HG03103 (cell line): ENCODE results near the gene PLCL1.
A peak's percentile ranks its signal among the peaks of the same experiment; 100 is the strongest.
"Not testable (repeated sequence)": the region's sequence is repeated elsewhere in the genome, so short reads cannot be mapped to it uniquely, and the experiment has no call there.

ENCODE experiments used
- ATAC-seq: cut with Tn5 transposase; IDR thresholded peaks from one replicate; pipeline ENCODE4 v1.9.1; 2021; ENCODE audit warnings: low read depth; ENCODE audit not compliant: unreplicated experiment

Gene PLCL1

GRCh38 chr2:197805715-197806633 lies 1.6 kb downstream of the PLCL1 start:
- ATAC-seq = no peak

GRCh38 chr2:197809064-197809463 lies 4.7 kb downstream of the PLCL1 start:
- no peak for ATAC-seq

- no peak for ATAC-seq
These were observed 5.6 kb downstream of the PLCL1 start for GRCh38 chr2:197810016-197810415.

- ATAC-seq = no peak
These were observed 6.1 kb downstream of the PLCL1 start for GRCh38 chr2:197810491-197810890.

- no peak for ATAC-seq
These were observed 8.8 kb downstream of the PLCL1 start for GRCh38 chr2:197813093-197813787.

DNA sequence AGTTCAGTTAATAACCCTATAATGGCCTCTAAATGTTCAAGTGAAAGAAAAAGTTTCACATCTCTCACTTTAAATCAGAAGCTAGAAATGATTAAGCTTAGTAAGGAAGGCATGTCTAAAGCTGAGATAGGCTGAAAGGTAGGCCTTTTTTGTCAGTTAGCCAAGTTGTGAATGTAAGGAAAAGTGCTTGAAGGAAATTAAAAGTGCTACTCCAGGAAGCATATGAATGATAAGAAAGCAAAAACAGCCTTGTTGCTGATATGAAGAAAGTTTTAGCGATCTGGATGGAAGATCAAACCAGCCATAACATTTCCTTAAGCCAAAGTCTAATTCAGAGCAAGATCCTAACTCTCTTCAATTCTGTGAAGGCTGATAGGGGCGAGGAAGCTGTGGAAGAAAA lies 10.1 kb downstream of the PLCL1 start:
- no peak for ATAC-seq

- no peak for ATAC-seq
These were observed 17.3 kb downstream of the PLCL1 start for GRCh38 chr2:197821550-197822289.

- no peak for ATAC-seq
These were observed 17.9 kb downstream of the PLCL1 start for GRCh38 chr2:197822333-197822732.

- no peak for ATAC-seq
These were observed 23.2 kb downstream of the PLCL1 start for GRCh38 chr2:197827618-197828017.

DNA sequence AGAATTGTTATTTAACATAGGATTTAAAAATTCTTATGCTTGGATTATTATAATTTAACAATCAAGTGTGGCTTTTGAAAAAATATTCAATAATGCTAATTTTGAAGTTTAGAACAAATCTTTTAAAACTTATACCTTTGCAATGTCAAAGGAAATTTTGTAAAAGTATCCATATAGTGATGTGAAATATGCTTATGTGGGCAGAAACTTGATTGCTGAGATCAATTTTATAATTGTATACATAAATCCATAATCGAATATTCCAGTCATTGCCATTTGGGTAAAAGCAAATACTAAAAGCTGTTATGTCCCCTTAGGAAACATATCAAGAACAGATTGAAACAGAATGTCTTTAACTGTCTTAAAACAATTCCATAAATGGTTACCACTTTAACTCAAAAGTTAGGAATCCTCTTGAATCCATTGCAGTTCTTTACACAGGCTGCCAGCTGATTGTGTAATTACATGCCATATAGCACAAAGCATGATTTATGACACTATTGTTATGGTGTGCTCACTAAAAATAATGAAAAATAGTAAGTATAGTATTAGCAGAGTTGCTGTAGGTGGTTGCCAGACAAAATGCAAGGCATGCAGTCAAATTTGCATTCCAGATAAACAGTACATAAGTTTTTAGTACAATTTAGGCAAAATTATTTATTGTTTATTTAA lies 24.2 kb downstream of the PLCL1 start:
- ATAC-seq = no peak

DNA sequence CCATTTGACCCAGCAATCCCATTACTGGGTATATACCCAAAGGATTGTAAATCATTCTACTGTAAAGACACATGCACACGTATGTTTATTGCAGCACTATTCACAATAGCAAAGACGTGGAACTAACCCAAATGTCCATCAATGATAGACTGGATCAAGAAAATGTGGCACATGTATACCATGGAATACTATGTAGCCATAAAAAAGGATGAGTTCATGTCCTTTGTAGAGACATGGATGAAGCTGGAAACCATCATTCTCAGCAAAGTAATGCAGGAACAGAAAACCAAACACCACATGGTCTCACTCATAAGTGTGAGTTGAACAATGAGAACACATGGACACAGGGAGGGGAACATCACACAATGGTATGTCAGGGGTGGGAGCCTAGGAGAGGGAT lies 30.4 kb downstream of the PLCL1 start:
- not testable (repeated sequence) for ATAC-seq

DNA sequence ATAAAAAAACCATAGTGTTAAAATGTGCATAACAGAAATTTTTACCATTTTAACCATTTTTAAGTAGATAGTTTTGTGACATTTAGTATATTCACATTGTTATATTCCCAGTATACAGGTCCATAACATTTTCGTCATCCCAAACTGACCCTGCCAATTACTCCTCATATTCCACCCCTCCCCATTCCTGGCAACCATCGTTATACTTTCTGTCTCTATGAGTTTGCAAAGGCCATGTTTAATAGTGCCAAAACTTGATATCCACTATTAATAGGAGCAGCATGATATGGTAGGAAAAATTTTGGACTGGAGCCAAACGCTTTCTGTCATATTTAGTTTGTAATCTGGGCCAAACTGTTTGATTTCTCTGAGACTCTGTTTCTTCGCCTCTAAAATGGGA lies 30.9 kb downstream of the PLCL1 start:
- ATAC-seq = no peak

DNA sequence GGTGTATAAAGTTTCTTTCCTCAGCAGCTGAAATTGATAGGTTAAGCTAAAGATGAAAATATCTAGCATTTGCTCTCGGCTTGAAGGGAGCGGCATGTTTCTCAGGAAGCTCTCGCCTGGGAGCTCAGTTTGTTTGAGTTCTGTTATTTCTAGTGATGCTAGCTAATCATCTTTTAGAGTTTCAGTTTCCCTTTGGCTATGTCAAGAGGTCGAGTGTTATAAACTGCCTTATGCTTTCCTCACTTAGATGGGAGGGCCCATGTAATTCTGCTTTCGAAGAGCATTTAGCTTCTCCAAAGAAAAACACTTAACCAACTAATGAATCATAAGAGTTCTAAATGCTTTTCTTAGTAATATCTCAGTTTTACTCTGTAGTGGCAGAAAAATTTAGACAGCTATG lies 33.6 kb downstream of the PLCL1 start:
- ATAC-seq = peak; percentile 96

DNA sequence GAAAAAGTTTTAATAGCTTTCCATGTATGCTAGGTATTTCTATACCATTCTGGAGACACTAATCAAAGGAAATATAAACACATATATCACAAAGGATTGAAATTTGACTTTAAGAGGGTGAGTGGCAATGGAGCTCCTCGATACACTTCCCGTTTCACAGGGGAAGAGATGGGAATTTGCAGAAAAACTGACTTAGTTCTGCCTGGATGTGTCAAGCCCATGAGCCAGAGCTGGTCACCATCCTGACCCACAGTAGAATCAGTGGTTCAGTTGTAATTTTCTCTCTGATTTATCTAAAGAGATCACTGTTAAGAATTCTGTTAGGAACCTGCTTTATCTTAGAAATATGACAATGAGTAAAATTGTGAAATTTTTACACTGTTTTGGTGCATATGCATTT lies 34.2 kb downstream of the PLCL1 start:
- no peak for ATAC-seq

GRCh38 chr2:197839327-197839726 lies 34.9 kb downstream of the PLCL1 start:
- ATAC-seq = no peak

GRCh38 chr2:197839856-197840255 lies 35.5 kb downstream of the PLCL1 start:
- ATAC-seq = no peak

DNA sequence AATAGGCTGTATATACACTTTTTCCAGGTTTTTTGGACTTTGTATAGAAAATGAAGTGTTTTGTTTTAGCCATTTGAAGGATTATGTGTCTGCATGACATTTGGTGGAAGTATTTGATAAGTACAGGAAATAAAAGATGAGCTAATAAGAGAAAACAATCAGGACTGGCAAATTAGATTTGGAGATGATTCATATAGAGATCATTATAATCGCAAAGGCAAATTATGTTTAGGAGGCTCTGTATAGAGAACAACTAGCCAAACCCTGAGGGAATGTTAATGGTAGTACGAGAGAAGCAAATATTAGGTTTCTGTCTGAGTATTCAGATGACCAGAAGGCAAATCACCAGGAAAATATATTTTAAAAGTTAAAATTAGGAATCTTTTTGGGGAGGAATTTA lies 41.7 kb downstream of the PLCL1 start:
- ATAC-seq = no peak

DNA sequence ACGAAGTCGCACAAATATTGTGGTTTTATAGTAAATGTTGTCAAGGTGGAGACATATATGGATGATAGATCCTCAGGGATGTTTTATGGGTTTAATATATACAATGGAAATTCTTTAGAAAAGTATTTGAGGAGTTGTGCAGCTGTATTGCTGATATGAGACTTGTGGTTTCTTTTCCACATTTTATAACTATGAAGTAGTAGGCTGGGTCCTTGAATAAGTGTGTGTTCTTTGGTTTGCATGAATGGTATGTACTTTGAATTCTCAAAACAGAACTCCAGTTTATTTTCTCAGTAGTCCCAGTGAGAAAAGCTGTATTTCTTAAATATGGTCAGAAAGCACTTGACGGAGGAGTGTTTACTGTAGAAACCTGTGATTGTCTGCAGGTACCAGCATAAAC lies 42.4 kb downstream of the PLCL1 start:
- ATAC-seq = no peak

- ATAC-seq = no peak
These were observed 43.4 kb downstream of the PLCL1 start for GRCh38 chr2:197847651-197848401.

DNA sequence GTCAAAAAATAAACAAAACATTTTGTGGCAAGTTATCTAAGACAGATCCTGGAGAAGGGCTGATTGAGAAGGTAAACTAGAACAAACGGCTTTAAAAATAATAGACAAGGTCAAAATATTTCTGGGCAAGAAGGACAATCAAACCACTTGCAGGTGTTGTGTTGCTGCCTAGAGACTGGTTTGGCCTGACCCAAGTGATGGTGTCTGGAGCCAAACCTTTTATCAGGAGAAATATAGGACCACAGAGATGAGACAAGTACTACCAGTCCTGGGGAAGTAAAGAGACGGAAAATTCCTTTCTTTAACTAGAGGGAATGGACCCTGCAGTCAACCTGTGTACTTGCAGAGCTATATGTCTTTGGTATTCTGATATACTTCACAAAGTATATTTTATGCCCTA lies 44.2 kb downstream of the PLCL1 start:
- no peak for ATAC-seq
